HTR-8/SVneo (cell line): ENCODE results near the gene ZNF331.

ENCODE experiments used
- DNase-seq: peaks from one replicate; pipeline ENCODE4 v3.0.0; 2011; ENCODE audit warnings: low spot score, mixed read lengths; ENCODE audit not compliant: insufficient read length
- FAIRE-seq: peaks from 2 replicates; lab custom pipeline; 2011; peaks lifted over from hg19 to GRCh38; lab: Jason Lieb, UNC

Gene ZNF331

GRCh38 chr19:53520163-53520546 is 17.8 kb upstream of the ZNF331 start:
- FAIRE-seq = no peak
- DNase-seq = no peak

- peak; percentile 93 for FAIRE-seq
- DNase-seq = peak; percentile 95
Observed at GRCh38 chr19:53520547-53521372, 17.2 kb upstream of the ZNF331 start.

GRCh38 chr19:53521373-53522202 is 16.4 kb upstream of the ZNF331 start:
- DNase-seq = no peak
- peak; percentile 13 for FAIRE-seq

GRCh38 chr19:53525922-53526321 is 12.0 kb upstream of the ZNF331 start:
- DNase-seq (no peak), FAIRE-seq (no peak)

GRCh38 chr19:53530622-53531021 is 7.3 kb upstream of the ZNF331 start:
- FAIRE-seq (no peak), DNase-seq (no peak)

GRCh38 chr19:53531457-53531856 is 6.5 kb upstream of the ZNF331 start:
- DNase-seq (no peak), FAIRE-seq (no peak)

GRCh38 chr19:53532362-53532761 is 5.6 kb upstream of the ZNF331 start:
- FAIRE-seq (no peak), DNase-seq (no peak)

GRCh38 chr19:53536225-53536548 is 1.8 kb upstream of the ZNF331 start:
- FAIRE-seq (no peak), DNase-seq (no peak)

GRCh38 chr19:53537121-53537520 is 824 bp upstream of the ZNF331 start:
- no peak for DNase-seq
- no peak for FAIRE-seq

GRCh38 chr19:53538378-53539109 is 599 bp downstream of the ZNF331 start:
- no peak for FAIRE-seq
- no peak for DNase-seq

GRCh38 chr19:53540091-53540490 is 2.1 kb downstream of the ZNF331 start:
- DNase-seq (no peak), FAIRE-seq (no peak)

- DNase-seq (no peak), FAIRE-seq (no peak)
Observed at GRCh38 chr19:53541971-53542370, 4.0 kb downstream of the ZNF331 start.

- DNase-seq (peak; percentile 36), FAIRE-seq (no peak)
Observed at GRCh38 chr19:53545271-53546065, 7.5 kb downstream of the ZNF331 start.

- no peak for FAIRE-seq
- DNase-seq = no peak
Observed at GRCh38 chr19:53546758-53547513, 9.0 kb downstream of the ZNF331 start.

- FAIRE-seq = no peak
- no peak for DNase-seq
Observed at GRCh38 chr19:53549340-53549739, 11.4 kb downstream of the ZNF331 start.

- DNase-seq (no peak), FAIRE-seq (no peak)
Observed at GRCh38 chr19:53552001-53552721, 14.2 kb downstream of the ZNF331 start.

- DNase-seq (no peak), FAIRE-seq (no peak)
Observed at GRCh38 chr19:53553156-53553555, 15.2 kb downstream of the ZNF331 start.

GRCh38 chr19:53553865-53554791 is 16.2 kb downstream of the ZNF331 start:
- peak; percentile 10 for DNase-seq
- FAIRE-seq = peak; percentile 71
